IPS-15b (cell line): ENCODE results near the gene HTRA3.

Experiments
- H3K27me3 ChIP-seq: one replicate; pipeline ENCODE4 v1.6.1; 2013; ENCODE audit warnings: low read length; ENCODE audit not compliant: control insufficient read depth, insufficient read depth
- H3K36me3 ChIP-seq: one replicate; pipeline ENCODE4 v1.6.1; 2013; ENCODE audit warnings: low read length; ENCODE audit not compliant: control insufficient read depth, insufficient read depth
- H3K4me1 ChIP-seq: one replicate; pipeline ENCODE4 v1.6.1; 2013; ENCODE audit warnings: mild to moderate bottlenecking, low read length; ENCODE audit not compliant: control insufficient read depth, insufficient read depth
- H3K4me3 ChIP-seq: one replicate; pipeline ENCODE4 v1.5.1; 2013; ENCODE audit warnings: low read depth, low read length
- H3K9ac ChIP-seq: one replicate; pipeline ENCODE4 v1.6.1; 2013; ENCODE audit warnings: low read depth, mild to moderate bottlenecking, low read length
- H3K9me3 ChIP-seq: one replicate; pipeline ENCODE4 v1.6.1; 2013; ENCODE audit warnings: mild to moderate bottlenecking, low read length; ENCODE audit not compliant: control insufficient read depth, insufficient read depth

Gene HTRA3

DNA sequence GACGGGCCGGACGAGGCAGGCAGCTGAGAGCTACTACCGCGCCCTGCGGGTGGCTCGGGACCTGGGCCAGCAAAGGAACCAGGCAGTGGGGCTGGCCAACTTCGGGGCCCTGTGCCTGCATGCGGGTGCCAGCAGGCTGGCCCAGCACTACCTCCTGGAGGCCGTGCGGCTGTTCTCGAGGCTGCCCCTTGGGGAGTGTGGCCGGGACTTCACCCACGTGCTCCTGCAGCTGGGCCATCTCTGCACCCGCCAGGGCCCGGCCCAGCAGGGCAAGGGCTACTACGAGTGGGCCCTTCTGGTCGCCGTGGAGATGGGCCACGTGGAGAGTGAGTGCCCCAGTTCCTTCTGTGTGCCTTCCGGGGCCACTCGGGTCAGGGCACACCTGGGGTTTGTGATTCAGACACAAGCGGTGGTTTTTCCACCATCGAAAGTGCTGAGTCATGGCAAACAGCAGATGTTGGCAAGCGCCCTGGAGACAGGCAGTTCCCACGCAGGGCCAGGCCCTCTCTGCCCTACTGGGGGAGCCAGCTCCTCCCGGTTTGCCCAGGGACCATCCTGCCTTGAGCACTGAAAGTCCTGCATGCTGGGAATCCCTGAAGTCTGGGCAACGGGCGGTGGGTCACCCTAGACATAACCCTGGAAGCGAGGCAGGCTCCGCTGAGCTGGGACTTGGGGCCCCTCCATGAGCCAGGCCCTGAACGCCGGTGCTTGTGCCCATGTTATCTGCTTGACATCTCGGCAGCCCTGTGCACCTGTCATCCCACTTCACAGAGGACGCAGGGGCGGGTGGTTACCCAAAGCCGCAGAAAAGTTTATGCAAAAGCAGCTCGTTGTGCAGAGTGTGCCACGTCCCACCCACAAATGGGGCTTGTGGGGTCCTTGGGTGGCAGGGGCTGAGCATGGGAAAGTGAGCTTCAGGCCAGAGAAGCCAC is 41.0 kb upstream of the HTRA3 start:
- Histone ChIP-seq H3K9me3 (no peaks in the 10 kb centered on the region), H3K27me3 (no peaks in the 10 kb centered on the region), H3K4me3 (no peak overlapping the region), H3K4me1 (peaks cover 7% of the 10 kb centered on the region), H3K36me3 (no peaks in the 10 kb centered on the region), H3K9ac (no peak overlapping the region)

DNA sequence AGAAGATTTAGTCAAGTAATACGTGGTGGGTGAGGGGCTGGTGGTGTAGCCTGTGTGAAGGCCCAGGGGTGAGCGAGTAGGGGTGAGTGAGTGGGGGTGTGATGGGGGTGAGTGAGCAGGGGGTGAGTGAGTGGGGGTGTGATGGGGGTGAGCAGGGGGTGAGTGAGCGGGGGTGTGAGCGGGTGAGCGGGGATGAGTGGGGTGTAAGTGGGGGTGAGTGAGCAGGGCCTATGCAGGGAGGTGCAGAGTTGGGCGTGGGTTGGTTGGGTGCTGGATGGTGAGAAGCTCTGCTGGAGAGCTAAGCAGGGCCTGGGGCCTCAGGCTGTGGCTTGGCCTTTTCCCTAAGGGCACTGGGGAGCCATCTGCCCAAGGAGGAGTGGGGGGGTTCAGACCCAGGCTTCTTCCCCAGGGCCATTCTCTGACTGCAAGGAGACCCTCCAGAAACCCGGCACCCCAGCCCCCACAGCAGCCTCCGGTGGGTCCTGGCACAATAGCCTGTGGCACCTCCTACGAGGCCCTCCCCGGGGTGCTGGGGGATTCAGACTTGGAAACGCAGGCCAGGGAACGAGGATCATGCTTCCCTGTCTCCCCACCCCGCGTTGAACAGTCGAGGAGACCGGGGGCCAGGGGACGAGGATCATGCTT is 40.1 kb upstream of the HTRA3 start:
- Histone ChIP-seq H3K4me1 (peaks cover 7% of the 10 kb centered on the region), H3K9me3 (no peaks in the 10 kb centered on the region), H3K9ac (no peak overlapping the region), H3K27me3 (no peaks in the 10 kb centered on the region), H3K36me3 (no peaks in the 10 kb centered on the region), H3K4me3 (no peak overlapping the region)

DNA sequence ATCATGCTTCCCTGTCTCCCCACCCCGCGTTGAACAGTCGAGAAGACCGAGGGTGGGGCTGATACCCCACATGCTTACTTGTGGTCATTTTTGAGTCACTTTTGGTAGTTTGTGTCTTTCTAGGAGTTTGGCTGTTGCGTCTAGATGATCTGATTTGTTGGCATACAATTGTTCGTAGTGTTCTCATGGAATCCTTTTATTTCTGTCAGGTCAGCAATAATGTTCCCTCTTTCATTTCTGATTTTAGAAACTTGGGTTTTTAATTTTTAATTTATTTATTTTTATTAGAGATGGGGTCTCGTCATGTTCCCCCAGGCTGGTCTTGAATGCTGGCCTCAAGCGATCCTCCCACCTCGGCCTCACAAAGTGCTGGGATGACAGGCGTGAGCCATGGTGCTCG is 39.5 kb upstream of the HTRA3 start:
- no peaks in the 10 kb centered on the region for H3K27me3 ChIP-seq
- no peaks in the 10 kb centered on the region for H3K36me3 ChIP-seq
- no peak overlapping the region for H3K9ac ChIP-seq
- H3K9me3 ChIP-seq, result no peaks in the 10 kb centered on the region
- H3K4me1 ChIP-seq, result peaks cover 7% of the 10 kb centered on the region
- no peak overlapping the region for H3K4me3 ChIP-seq

DNA sequence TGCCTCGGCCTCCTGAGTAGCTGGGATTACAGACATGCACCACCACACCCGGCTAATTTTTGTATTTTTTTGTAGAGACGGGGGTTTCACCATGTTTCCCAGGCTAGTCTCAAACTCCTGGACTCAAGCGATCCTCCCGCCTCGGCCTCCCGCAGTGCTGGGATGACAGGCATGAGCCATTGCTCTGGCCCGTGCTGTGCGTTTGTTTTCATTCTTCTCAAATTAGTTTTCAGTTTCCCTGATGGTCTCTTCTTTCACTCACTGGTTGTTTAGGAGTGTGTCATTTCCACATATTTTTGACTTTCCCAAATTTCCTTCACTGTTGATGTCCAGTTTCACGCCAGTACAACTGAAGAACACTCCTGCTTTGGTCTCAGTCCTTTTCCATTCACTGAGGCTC is 38.7 kb upstream of the HTRA3 start:
- H3K9ac ChIP-seq, result no peak overlapping the region
- no peaks in the 10 kb centered on the region for H3K36me3 ChIP-seq
- H3K4me1 ChIP-seq, result peaks cover 4% of the 10 kb centered on the region
- no peak overlapping the region for H3K4me3 ChIP-seq
- H3K9me3 ChIP-seq, result no peaks in the 10 kb centered on the region
- H3K27me3 ChIP-seq, result no peaks in the 10 kb centered on the region

DNA sequence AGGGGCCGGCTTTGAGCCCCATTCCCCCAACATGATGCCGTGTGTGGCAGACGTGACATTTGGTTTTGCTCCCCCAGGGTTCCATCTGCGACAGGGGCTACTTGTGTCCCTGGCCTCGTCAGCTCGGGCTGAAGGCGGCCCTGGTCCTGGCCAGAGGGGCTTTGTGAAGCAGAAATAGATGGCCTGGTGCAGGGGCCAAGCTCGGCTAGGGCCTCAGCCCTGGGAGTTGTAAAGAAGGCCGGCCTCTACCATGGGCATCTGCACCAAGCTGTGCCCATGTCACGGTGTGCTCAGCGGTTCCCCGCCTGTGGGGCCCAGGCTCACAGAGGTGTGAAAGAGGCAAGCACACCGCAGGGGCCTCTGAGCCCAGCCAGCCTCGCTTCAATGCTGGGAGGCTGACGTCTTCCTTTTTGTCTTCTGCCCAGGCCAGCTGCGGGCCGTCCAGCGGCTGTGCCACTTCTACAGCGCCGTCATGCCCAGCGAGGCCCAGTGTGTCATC is 38.0 kb upstream of the HTRA3 start:
- Histone ChIP-seq H3K27me3 (no peaks in the 10 kb centered on the region), H3K4me3 (no peak overlapping the region), H3K9me3 (no peaks in the 10 kb centered on the region), H3K9ac (no peak overlapping the region), H3K36me3 (no peaks in the 10 kb centered on the region), H3K4me1 (no peaks in the 10 kb centered on the region)

DNA sequence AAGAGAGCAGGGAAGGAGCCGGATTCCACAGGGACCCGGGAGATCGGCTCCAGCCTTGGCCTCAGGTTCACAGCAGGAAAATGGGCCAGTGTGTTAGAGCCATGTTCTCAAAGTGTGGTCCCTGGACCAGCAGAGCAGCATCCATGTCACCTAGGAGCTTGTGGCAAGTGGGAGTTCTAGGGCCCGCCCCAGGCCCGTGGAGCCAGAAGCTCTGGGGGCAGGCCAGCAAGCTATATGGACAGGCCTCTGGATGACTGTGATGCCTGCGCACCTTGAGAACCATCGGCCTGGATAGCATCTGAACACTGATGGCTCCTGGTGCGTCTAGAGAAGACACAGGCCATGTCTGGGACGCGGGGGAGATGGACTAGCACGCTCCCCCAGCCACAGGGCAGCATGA is 36.8 kb upstream of the HTRA3 start:
- H3K9ac ChIP-seq, result no peak overlapping the region
- H3K4me1 ChIP-seq, result no peaks in the 10 kb centered on the region
- H3K36me3 ChIP-seq, result no peaks in the 10 kb centered on the region
- H3K4me3 ChIP-seq, result no peak overlapping the region
- H3K9me3 ChIP-seq, result no peaks in the 10 kb centered on the region
- no peaks in the 10 kb centered on the region for H3K27me3 ChIP-seq

DNA sequence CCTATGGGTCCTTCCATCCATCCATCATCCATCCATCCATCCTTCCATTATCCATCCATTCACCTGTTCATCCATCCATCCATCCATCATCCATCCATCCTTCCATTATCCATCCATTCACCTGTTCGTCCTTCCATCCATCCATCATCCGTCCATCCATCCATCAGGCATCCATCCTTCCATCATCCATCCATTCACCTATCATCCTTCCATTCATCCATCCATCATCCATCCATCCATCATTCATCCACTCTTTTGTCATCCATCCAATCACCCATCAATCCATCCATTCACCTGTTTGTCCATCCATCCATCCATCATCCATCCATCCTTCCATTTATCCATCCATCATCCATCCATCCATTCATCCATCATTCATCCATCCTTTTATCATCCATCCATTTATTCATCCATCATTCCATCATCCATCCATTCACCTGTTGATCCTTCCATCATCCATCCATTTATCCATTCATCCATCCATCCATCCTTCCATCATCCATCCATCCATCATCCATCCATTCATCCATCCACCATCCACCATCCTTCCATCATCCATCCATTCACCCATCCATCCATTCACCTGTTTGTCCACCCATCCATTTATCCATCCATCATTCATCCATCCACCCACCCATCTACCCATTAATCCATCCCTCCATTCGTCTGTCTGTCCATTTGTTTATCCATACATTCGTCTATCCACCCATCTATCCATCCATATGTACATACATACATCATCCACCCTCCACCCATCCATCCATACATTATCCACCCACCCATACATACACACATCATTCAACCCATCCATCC is 35.7 kb upstream of the HTRA3 start:
- no peak overlapping the region for H3K4me3 ChIP-seq
- no peak overlapping the region for H3K9ac ChIP-seq
- H3K4me1 ChIP-seq, result peaks cover under 1% of the 10 kb centered on the region
- no peaks in the 10 kb centered on the region for H3K9me3 ChIP-seq
- H3K27me3 ChIP-seq, result no peaks in the 10 kb centered on the region
- H3K36me3 ChIP-seq, result no peaks in the 10 kb centered on the region

DNA sequence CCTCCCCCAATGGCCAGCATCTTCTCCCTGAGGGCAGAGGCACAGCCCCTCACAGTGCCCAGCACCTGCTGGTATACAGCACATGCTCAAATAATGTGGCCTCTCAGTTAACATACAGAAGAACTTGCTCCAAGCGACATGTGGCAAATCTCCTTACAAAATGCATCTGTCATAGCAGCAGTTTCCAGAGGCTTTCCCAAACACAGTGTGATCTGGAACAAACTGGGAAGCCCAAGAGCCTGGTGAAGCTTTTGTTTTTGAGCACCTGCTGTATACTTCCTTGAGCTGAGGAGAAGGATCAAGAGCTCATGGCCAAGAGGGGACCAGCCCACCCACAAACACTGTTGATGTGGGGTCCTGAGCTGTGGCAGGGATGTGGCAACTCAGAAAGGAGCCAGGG is 34.8 kb upstream of the HTRA3 start:
- no peak overlapping the region for H3K9ac ChIP-seq
- no peak overlapping the region for H3K4me3 ChIP-seq
- no peaks in the 10 kb centered on the region for H3K27me3 ChIP-seq
- peaks cover 2% of the 10 kb centered on the region for H3K4me1 ChIP-seq
- H3K9me3 ChIP-seq, result no peaks in the 10 kb centered on the region
- peaks cover 4% of the 10 kb centered on the region for H3K36me3 ChIP-seq

DNA sequence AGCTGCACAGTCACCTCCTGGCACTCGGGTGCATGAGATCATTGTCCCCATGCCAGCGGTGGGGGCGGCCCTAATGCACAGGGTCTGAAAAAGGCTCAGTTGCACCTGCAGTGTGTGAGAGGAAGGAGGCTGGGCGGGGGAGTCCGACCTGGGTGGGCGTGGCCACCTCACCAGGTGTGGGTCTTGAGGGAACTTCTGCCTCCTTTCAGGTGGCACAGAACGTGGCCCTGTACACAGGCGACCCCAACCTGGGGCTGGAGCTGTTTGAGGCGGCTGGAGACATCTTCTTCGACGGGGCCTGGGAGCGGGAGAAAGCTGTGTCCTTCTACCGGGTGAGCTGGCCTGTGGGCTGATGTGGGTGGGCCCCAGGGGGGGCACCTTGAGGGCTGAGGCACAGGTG is 34.3 kb upstream of the HTRA3 start:
- H3K36me3 ChIP-seq, result peaks cover 4% of the 10 kb centered on the region
- H3K27me3 ChIP-seq, result no peaks in the 10 kb centered on the region
- no peak overlapping the region for H3K4me3 ChIP-seq
- H3K4me1 ChIP-seq, result peaks cover 2% of the 10 kb centered on the region
- H3K9me3 ChIP-seq, result no peaks in the 10 kb centered on the region
- no peak overlapping the region for H3K9ac ChIP-seq

DNA sequence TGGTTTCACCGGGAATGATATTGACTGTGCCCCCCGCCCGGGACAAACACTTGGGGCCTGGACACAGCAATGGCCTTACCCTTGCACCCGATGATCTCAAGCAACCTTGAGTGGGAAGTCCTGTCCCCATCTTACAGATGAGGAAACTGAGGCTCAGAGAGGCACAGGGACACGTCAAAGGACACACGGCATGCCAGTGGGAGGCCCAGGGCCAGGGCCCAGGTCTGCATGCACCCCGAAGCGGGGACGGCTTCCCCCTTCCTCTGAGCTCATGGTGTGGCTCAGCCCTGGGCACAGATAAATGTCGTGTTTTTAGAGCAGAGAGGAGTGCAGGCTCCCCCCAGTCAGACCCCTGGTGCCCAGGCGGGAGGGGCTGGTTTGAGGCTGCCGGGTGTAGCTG is 33.9 kb upstream of the HTRA3 start:
- H3K4me1 ChIP-seq, result peaks cover 2% of the 10 kb centered on the region
- no peaks in the 10 kb centered on the region for H3K27me3 ChIP-seq
- H3K4me3 ChIP-seq, result no peak overlapping the region
- no peaks in the 10 kb centered on the region for H3K9me3 ChIP-seq
- no peak overlapping the region for H3K9ac ChIP-seq
- peaks cover 4% of the 10 kb centered on the region for H3K36me3 ChIP-seq

DNA sequence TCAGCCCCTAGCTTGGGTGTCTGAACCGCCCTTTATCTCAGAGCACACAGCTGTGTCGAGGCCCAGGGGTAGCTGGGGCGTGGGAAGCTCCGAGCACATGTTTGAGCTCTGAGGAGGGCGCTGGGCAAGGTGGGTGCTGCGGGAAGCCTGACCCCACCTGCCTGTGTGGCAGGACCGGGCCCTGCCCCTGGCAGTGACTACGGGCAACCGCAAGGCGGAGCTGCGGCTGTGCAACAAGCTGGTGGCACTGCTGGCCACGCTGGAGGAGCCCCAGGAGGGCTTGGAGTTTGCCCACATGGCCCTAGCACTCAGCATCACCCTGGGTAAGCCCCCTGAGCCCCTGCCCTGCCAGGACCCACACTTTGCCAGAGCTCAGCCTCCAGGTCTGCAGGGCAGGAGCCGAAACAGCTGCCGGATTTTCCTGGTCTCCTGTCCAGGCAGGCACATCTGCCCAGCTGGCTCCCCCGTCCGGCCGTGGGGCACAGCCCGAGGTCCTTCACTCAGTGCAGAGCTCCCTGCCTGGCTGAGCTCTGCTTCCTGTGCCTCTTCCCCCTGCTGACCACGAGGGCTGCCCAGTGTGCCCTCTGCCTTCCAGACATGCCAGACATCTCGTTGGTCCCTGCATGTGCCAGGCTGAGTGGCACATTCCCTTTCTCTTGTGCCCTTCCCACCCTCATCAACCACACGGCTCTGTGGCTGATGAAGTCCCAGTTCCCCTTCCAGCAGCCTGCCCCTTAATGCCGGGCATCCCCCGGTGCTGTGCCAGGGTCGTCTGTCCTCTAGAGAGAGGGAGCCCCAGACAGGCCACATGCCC is 33.2 kb upstream of the HTRA3 start:
- no peak overlapping the region for H3K9ac ChIP-seq
- H3K27me3 ChIP-seq, result no peaks in the 10 kb centered on the region
- peaks cover 2% of the 10 kb centered on the region for H3K4me1 ChIP-seq
- H3K36me3 ChIP-seq, result peaks cover 4% of the 10 kb centered on the region
- H3K4me3 ChIP-seq, result no peak overlapping the region
- no peaks in the 10 kb centered on the region for H3K9me3 ChIP-seq
